Endothelial cell of umbilical vein (primary cell): Measurements from ENCODE around the gene TSPAN8.

Experiments used
- CTCF ChIP-seq, 2 donors: IDR thresholded peaks; 1 replicate in 1 of 2; 2 replicates in 1 of 2; pipeline ENCODE4 v1.5.1; 2011; ENCODE audit warnings: low read length in 2 of 2, mild to moderate bottlenecking in 2 of 2, moderate library complexity in 2 of 2, control low read depth in 1 of 2, inconsistent platforms in 1 of 2, low read depth in 1 of 2; ENCODE audit not compliant: insufficient read depth in 1 of 2; ENCODE audit errors: extremely low read depth in 1 of 2
- EZH2 ChIP-seq: IDR thresholded peaks from 2 replicates; pipeline ENCODE4 v1.6.1; 2012; ENCODE audit warnings: borderline replicate concordance, low read depth, mild to moderate bottlenecking, moderate library complexity, low read length, inconsistent platforms; ENCODE audit not compliant: severe bottlenecking
- JUN ChIP-seq: IDR thresholded peaks from 2 replicates; pipeline ENCODE4 v1.6.1; 2011; ENCODE audit warnings: borderline replicate concordance, low read depth; ENCODE audit not compliant: insufficient read length, insufficient read depth
- MAX ChIP-seq: IDR thresholded peaks from 2 replicates; pipeline ENCODE4 v1.6.1; 2011; ENCODE audit not compliant: insufficient read depth, insufficient read length
- POLR2A ChIP-seq: IDR thresholded peaks from 2 replicates; pipeline ENCODE4 v1.6.1; 2012; ENCODE audit warnings: low read depth, mild to moderate bottlenecking, control low read depth, low read length
- POLR2AphosphoS5 ChIP-seq: IDR thresholded peaks from 2 replicates; pipeline ENCODE4 v1.6.1; 2012; ENCODE audit warnings: low read depth, mild to moderate bottlenecking, control low read depth, low read length, moderate library complexity; ENCODE audit not compliant: insufficient read depth

- TF ChIP-seq POLR2AphosphoS5 (no peak), POLR2A (no peak), EZH2 (no peak), CTCF (IDR thresholded peaks at IDR 0.05; ENCODE audit: extremely low read depth in 1 of 2, insufficient read depth in 1 of 2, low read depth in 1 of 2, low read length in 2 of 2) (no peak), JUN (no peak), MAX (no peak)
Observed at GRCh38 chr12:71201136-71201679, 43.4 kb upstream of the TSPAN8 start.
